ENCODE measurements around the gene PDK3.

PDK3 gene

GRCh38 chrX:24563291-24564010 lies 98.4 kb downstream of the PDK3 start:
- no peak for DNase-seq

GRCh38 chrX:24566240-24566639 lies 101.2 kb downstream of the PDK3 start:
- no peak for DNase-seq

GRCh38 chrX:24567169-24567568 lies 102.1 kb downstream of the PDK3 start:
- no peak for DNase-seq

GRCh38 chrX:24574743-24575142 lies 109.7 kb downstream of the PDK3 start:
- no peak for DNase-seq

DNA sequence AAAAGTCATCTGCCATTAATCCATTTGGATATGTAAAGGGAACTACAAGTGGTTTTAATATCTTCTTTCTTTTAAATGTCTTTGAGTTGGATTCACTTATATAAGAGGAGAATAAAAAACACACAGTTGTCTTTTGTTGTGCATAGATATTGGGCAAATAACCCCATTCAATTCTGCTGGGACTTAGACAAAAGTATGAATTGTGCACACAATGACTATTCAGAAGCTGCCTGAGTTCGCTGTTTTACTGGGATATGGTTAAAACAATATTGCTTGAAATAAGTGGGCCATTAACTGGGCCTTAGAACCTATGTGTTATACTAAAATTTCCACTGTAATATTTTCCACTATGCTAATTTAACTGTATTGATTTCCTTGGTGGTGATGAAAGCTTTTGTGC lies 110.4 kb downstream of the PDK3 start:
- DNase-seq, result no peak

GRCh38 chrX:24577091-24577490 lies 112.0 kb downstream of the PDK3 start:
- DNase-seq, result no peak

All from NCI-H1417 treated with DMSO at 0.1 percent for 48 hours (cell line).